Psoas muscle (tissue), 8 donors: ENCODE results near the gene SLC24A4. TPM values are rescaled to one million over a fixed set of nuclear protein-coding genes. Genes with fewer than 3 reads are reported as not detected.

ENCODE experiments used
- ATAC-seq, 4 donors: fragments of 200-7000 bp; cut with Tn5 transposase; one replicate each; pipeline ENCODE4 v1.9.1; 2020; ENCODE audit warnings: moderate library complexity in 3 of 4, mild to moderate bottlenecking in 2 of 4
- DNase-seq, 2 donors: peaks; one replicate each; pipeline ENCODE4 v3.0.0-alpha.2; 2020
- H3K27ac ChIP-seq: fragments of 200-600 bp; one replicate; pipeline ENCODE4 v1.8.0; 2022
- H3K27me3 ChIP-seq, 3 donors: fragments of 200-600 bp in 1 of 3; one replicate each; pipeline versions ENCODE4 v1.6.1 to v1.8.0; 2013 to 2022; ENCODE audit warnings: low read length in 2 of 3, mild to moderate bottlenecking in 2 of 3, moderate library complexity in 1 of 3; ENCODE audit not compliant: insufficient read depth in 3 of 3
- H3K36me3 ChIP-seq, 2 donors: fragments of 200-600 bp in 1 of 2; one replicate each; pipeline versions ENCODE4 v1.6.1 to v1.8.0; 2013 to 2022; ENCODE audit warnings: low read depth in 1 of 2, mild to moderate bottlenecking in 1 of 2, moderate library complexity in 1 of 2; ENCODE audit not compliant: insufficient read depth in 1 of 2
- H3K4me1 ChIP-seq: fragments of 200-600 bp; one replicate; pipeline ENCODE4 v1.8.0; 2022
- H3K4me3 ChIP-seq: fragments of 200-600 bp; one replicate; pipeline ENCODE4 v1.8.0; 2022; ENCODE audit warnings: mild to moderate bottlenecking
- H3K9me3 ChIP-seq: fragments of 200-600 bp; one replicate; pipeline ENCODE4 v1.8.0; 2022
- WGBS, 3 donors: extraction: QIAGEN DNeasy Blood & Tissue Kit; methylation state at CpG; one replicate each; pipeline versions ENCODE4 v1.1.6 to v1.1.7; 2013; 5-methylcytosine and 5-hydroxymethylcytosine counted together
- intact Hi-C, 2 donors: fragments of 100-400 bp; cut with DNase I; formaldehyde crosslinking; loops; one replicate each; pipeline versions ENCODE4 v1.11.0 to v1.14.2; 2022
- polyA plus RNA-seq, 3 donors: library from polyadenylated mRNA; stranded (reverse); fragments of 200-250 nt; gene quantifications; one replicate each; pipeline ENCODE4 v1.2.3, GENCODE V29; 2013
- total RNA-seq, 4 donors: library from RNA; stranded (reverse); fragmentation: NEBNext Ultra II Directional in 2 of 4; extraction: Animal tissue kit (Norgen Biotek cat#: 25700) in 2 of 4; gene quantifications; one replicate each; pipeline versions ENCODE4 v1.2.1 to v1.2.4, GENCODE V29; 2021 to 2023
- TF ChIP-seq, protein P1 (sequence below): fragments of 200-600 bp; IDR thresholded peaks from one replicate; pipeline ENCODE4 v1.8.0; 2022; ENCODE audit warnings: antibody characterized with exemption
- donor health status: healthy with polysubstance abuse.
- donor health status: DM: no; HTN: no; CAD: no; lungs with moderate emphysema.
- donor health status: Bipolar disorder and iron deficiency.
- donor health status: healthy.
- donor health status: DM: yes; HTN: yes; CAD: no.
- donor health status: DM: no; HTN: no; CAD: no.
- donor health status: DM: no; HTN: no; CAD: no.
- donor health status: DM: yes; HTN: yes; CAD: no.

The SLC24A4 gene
- total and polyA plus RNA-seq, 7 donors = 0.21 to 2.3 (median 0.34) TPM

DNA sequence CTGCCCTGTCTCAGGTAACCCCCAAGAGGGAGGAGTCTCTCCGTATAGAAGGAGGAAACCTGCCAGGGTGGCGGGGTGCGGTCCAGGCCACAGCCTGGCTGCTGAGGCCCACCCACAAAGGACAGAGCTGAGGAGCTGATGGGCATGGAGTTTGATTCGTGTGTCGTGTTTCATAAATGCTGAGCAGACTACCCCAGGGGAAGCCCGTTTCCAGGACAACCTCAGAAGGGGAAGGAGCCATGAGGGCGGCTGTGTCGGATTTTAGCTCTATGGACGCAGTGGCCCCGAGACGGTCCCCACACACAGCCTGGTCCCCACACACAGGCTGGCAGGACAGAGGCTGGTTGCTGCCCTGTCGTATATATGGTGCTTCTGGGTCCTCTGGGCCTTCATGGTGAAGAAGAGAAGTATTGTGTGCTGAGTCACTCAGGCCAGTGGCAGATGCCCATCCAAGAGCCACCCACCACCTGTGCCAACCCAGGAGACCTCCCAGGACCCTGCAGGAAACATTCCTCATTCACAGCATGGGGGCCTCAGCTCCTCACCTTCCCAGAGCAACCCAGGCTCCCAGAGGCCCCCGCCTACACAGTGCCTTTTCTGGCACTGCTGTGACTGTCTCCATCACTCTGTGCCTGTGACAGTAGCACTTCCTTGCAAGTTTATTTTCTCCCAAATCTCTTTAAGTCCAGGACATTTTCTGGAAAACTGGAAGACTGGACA lies 127.5 kb downstream of the SLC24A4 start:
- 55 to 75% (median 69%) methylated on average over 13 of the region's 13 CpGs for WGBS, 3 donors
- no peak for ATAC-seq

DNA sequence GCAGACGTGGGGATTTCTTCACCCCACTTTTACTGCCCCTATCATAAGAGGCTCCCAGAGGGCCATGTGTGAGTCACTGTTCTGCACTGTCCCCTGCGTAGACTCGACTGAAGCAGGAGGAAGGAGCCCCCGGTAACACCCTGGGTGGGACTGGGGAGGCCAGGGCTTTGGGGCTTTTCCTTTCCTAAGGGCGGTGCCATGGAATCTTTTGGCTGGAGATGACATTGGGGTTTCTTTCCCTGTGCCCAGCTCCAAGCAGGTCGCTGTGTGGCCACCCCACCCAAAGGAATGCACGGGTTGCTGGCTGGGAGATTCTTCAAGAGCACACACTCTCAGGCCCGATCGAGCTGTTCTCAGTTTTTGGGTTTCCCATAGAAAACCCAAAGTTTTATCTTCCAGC lies 128.3 kb downstream of the SLC24A4 start:
- Histone ChIP-seq H3K4me3 (no peak overlapping the region), H3K4me1 (no peaks in the 10 kb centered on the region), H3K27ac (no peak overlapping the region), H3K9me3 (no peaks in the 10 kb centered on the region), H3K36me3 (no peaks in the 10 kb centered on the region), H3K27me3 (no peaks in the 10 kb centered on the region)
- no peak for ATAC-seq
- TF ChIP-seq, protein P1, sequence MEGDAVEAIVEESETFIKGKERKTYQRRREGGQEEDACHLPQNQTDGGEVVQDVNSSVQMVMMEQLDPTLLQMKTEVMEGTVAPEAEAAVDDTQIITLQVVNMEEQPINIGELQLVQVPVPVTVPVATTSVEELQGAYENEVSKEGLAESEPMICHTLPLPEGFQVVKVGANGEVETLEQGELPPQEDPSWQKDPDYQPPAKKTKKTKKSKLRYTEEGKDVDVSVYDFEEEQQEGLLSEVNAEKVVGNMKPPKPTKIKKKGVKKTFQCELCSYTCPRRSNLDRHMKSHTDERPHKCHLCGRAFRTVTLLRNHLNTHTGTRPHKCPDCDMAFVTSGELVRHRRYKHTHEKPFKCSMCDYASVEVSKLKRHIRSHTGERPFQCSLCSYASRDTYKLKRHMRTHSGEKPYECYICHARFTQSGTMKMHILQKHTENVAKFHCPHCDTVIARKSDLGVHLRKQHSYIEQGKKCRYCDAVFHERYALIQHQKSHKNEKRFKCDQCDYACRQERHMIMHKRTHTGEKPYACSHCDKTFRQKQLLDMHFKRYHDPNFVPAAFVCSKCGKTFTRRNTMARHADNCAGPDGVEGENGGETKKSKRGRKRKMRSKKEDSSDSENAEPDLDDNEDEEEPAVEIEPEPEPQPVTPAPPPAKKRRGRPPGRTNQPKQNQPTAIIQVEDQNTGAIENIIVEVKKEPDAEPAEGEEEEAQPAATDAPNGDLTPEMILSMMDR = no peak
- no peak for DNase-seq
- WGBS, 3 donors = 73 to 87% (median 76%) methylated on average over 9 of the region's 9 CpGs
- intact Hi-C loops = no loop called here

More for the DNA sequence above, 127.5 kb downstream of the SLC24A4 start:
- DNase-seq = no peak
- no peaks in the 10 kb centered on the region for H3K4me1 ChIP-seq
- H3K27ac ChIP-seq = no peak overlapping the region
- TF ChIP-seq, protein P1 = no peak
- H3K36me3 ChIP-seq = no peaks in the 10 kb centered on the region
- intact Hi-C loops = no loop called here
- peaks cover 4% of the 10 kb centered on the region for H3K9me3 ChIP-seq
- no peaks in the 10 kb centered on the region for H3K27me3 ChIP-seq
- no peak overlapping the region for H3K4me3 ChIP-seq

DNA sequence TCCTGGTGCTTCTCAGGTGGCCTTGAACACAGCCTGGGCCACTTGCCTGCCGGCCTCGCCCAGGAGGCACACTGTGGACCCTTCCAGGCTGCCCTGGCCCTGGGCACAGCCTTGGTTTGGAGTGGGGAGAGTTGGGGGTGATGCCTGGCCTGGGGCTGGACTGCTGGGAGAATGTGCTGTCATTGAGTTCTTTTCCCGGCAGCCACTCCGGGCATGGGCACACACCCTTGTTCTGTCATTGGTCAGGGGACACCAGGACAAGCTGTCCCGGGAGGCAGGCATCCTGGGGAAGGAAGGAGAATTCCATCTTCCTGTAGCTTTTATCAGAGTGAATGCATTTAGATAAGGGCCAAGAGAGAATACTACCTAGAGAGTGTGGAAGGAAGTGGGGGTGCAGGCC lies 128.8 kb downstream of the SLC24A4 start:
- ATAC-seq = no peak
- 66 to 89% (median 74%) methylated on average over 5 of the region's 5 CpGs for WGBS, 3 donors
- intact Hi-C loops = no loop called here

DNA sequence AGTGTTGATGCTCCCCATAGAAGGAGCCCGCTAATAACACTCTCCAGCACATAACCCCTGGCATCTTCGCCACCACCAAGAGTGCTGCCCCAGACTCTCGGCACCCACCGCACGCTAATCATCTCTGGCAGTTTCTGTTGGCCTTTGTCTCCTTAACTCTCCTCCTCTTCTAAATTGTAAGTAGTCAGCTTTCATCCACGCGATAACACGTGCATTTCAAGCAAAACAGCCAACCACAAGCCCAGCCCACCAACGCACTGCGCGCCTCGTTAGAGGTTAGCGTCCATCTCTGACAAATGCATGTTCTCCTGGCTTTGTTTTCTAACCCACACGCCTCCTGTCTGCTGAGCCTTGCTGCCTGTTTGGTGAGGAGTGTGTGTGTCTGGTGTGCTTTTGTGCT lies 129.5 kb downstream of the SLC24A4 start:
- Histone ChIP-seq H3K4me1 (no peaks in the 10 kb centered on the region), H3K27me3 (no peaks in the 10 kb centered on the region), H3K27ac (no peak overlapping the region), H3K9me3 (no peaks in the 10 kb centered on the region), H3K4me3 (no peak overlapping the region), H3K36me3 (no peaks in the 10 kb centered on the region)
- TF ChIP-seq, protein P1 = no peak
- intact Hi-C loops = no loop called here
- WGBS, 3 donors = 82 to 89% (median 87%) methylated on average over 14 of the region's 14 CpGs
- no peak for ATAC-seq
- DNase-seq = no peak

More for the DNA sequence above, 128.8 kb downstream of the SLC24A4 start:
- H3K4me3 ChIP-seq = no peak overlapping the region
- no peak overlapping the region for H3K27ac ChIP-seq
- no peaks in the 10 kb centered on the region for H3K9me3 ChIP-seq
- H3K27me3 ChIP-seq = no peaks in the 10 kb centered on the region
- TF ChIP-seq, protein P1 = no peak
- H3K36me3 ChIP-seq = no peaks in the 10 kb centered on the region
- no peak for DNase-seq
- no peaks in the 10 kb centered on the region for H3K4me1 ChIP-seq

DNA sequence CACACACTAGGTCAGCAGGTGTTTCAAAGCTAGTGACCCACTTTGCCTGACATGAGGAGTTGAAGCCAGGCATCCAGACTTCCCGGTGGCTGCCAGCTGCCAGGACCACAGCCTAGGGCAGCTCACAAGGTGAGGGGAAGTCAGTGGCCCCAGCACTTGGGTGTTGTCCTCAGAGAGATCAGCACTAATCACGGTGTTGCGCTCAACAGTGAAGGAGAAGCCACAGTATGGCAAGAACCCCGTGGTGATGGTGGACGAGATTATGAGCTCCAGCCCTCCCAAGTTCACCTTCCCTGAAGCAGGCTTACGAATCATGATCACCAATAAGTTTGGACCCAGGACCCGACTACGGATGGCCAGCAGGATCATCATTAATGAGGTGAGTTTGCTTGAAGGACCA lies 130.7 kb downstream of the SLC24A4 start:
- 77 to 89% (median 87%) methylated on average over 8 of the region's 8 CpGs for WGBS, 3 donors
- Histone ChIP-seq H3K4me3 (no peak overlapping the region), H3K27ac (no peak overlapping the region), H3K9me3 (no peaks in the 10 kb centered on the region), H3K36me3 (no peaks in the 10 kb centered on the region), H3K4me1 (no peaks in the 10 kb centered on the region), H3K27me3 (no peaks in the 10 kb centered on the region)
- intact Hi-C loops = no loop called here
- no peak for ATAC-seq
- TF ChIP-seq, protein P1 = no peak
- no peak for DNase-seq
